Activated naive CD4-positive, alpha-beta T cell (primary cell): Measurements from ENCODE around the gene GPS2.

ENCODE experiments used
- DNase-seq, 4 experiments: peaks; one replicate each; lab custom pipeline; 2025; lab: John Stamatoyannopoulos, UW

The GPS2 gene

DNA sequence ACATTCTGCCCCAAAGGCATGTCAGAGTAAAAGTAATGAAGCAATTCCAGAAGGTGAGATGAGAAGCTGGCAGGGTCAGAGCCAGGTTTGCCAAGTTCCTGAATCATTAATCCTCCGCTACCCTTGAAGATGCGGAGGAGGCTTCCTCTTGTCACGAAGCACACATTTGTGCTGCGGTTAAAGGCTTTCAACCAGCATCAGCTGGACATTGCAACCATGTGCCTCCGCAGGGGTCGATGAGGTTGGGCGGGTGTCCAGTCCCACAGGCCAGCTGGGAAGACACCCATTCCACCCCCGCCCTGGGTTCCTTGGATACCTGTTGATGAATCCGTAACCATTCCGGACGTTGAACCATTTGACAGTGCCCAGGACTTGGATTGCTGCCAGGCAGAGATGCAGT is 22.0 kb downstream of the GPS2 start:
- DNase-seq = no peak

- DNase-seq = no peak
These were observed 22.4 kb downstream of the GPS2 start for GRCh38 chr17:7292729-7293128.

DNA sequence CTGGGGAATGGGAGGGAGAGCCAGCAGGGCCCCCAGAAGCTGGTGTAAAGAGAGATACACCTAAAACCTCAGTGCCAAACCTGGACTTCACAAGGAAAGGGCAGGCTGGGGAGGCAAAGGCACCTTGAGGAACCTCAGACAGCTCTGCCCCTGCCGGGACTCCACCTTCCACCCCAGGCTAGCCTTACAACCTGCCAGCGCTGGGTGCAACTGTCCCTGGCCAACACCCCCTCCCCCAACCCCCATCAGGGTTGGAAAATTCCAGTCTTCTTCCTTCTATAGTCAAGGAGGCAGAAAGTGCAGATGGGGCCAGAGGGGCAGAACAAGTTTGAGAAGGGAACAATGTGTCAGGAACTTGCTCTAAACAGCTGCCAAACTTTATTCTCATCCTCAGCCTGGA is 23.0 kb downstream of the GPS2 start:
- DNase-seq = no peak

DNA sequence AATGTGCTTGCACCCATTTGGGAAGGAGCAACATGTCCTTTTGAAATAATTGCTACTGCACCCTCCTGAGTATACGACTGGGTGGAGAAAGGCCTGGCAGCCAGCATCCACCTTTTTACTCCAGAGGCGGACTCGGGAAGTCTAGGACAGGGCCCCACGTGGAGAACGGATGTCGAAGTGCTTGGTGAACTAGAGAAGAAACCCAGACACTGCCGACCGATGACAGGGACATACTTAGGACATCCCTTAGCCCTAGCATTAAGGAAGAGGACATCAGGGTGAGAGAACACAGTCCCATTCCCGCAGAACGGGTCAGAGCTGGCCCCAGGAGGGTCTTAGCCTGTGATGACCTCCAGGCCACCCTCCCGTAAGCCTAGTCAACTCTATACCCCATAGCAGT is 24.5 kb downstream of the GPS2 start:
- no peak for DNase-seq

DNA sequence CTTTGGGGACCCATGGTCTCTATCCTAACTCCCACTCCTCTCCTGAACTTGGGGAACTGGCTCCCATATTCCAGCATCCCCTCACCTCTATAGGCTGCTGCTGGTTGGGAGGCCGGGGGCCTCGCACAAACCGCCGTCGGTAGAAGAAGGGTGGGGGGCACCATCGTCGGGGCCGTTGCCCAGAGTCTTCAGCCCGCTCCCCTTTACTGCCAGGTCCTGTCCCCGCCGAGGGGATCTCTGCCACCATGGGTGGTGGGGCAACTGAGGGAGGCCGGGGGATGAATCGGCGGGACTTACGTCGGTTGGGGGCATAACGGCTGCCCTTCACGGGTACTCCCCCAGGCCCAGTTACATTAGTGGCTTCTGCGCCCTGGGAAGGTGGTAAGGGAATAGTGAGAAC is 25.0 kb downstream of the GPS2 start:
- DNase-seq = no peak

DNA sequence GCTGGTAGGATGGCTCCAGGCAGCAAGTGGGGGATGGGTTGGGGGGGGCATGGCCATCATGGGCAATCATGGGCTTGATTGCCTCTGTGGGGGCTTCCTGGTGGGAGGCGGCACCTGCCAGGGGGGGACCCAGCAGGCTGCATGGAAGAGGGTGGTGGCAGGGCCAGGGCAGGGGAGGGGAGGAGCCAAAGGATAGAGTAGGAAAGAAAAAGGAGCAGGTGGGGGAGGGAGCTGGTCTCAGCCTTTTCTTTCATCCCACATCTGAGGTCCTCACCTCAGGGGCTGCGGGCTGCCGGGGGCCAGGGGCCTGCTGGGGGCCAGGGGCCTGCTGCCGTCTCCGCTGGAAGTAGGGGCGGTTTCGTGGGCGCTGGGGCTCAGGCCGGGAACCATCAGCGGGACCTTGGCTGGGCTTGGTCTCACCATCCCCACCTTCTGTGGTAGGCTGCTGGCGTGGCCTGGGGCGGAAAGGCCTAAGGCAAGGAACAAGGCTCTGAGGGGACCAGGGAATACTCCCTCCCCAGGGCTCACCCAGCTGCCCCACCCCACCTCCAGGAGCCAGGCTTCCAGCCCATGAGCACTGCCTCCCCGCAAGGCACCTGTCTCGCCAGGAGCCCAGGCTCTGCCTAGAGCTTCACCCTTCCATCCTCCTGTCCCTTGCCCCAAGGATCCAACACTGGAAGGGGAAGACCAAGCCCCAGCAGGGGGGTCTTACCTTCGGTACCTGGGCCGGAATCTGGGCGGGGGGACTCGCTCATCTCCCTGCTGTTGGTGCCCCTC is 25.7 kb downstream of the GPS2 start:
- no peak for DNase-seq

DNA sequence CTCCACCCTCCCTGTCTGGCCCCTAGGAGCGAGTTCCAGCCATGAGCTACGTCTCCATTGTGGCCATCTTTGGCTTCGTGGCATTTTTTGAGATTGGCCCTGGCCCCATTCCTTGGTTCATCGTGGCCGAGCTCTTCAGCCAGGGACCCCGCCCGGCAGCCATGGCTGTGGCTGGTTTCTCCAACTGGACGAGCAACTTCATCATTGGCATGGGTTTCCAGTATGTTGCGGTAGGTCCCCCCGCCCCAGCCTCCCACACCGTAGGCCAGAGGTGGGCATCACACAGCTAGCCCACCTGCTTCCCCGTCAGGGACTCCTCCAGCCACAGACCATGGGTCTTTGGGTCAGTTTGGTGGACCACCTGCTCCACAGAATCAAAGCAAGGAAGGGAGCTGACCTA is 29.5 kb downstream of the GPS2 start:
- DNase-seq = no peak

DNA sequence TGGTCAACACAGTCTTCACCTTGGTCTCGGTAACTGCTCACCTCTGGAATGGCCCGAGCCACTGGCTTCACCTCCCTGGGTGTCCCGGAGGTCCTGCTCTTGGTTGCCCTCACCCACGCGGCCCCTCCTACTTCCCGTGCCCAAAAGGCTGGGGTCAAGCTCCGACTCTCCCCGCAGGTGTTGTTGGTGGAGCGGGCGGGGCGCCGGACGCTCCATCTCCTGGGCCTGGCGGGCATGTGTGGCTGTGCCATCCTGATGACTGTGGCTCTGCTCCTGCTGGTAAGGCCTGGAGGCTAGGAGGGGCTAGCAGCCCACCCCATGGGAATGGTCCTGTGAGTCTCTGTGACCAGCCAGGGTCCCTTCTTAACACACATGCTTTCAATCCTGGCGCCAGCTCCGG is 30.2 kb downstream of the GPS2 start:
- no peak for DNase-seq

DNA sequence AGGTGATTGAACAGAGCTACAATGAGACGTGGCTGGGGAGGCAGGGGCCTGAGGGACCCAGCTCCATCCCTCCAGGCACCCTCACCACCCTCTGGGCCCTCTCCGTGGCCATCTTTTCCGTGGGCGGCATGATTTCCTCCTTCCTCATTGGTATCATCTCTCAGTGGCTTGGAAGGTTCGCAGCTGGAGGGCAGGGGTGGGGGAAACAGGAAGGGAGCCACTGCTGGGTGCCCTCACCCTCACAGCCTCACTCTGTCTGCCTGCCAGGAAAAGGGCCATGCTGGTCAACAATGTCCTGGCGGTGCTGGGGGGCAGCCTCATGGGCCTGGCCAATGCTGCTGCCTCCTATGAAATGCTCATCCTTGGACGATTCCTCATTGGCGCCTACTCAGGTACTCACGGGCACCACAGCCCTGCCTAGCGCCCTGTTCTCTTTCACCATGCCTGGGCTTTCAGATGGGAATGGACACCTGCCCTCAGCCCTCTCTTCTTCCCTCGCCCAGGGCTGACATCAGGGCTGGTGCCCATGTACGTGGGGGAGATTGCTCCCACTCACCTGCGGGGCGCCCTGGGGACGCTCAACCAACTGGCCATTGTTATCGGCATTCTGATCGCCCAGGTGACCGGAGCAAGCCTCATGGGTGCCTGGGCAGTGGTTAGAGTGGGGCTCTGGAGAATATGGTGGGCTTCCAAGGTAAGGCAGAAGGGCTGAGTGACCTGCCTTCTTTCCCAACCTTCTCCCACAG is 31.5 kb downstream of the GPS2 start:
- no peak for DNase-seq

DNA sequence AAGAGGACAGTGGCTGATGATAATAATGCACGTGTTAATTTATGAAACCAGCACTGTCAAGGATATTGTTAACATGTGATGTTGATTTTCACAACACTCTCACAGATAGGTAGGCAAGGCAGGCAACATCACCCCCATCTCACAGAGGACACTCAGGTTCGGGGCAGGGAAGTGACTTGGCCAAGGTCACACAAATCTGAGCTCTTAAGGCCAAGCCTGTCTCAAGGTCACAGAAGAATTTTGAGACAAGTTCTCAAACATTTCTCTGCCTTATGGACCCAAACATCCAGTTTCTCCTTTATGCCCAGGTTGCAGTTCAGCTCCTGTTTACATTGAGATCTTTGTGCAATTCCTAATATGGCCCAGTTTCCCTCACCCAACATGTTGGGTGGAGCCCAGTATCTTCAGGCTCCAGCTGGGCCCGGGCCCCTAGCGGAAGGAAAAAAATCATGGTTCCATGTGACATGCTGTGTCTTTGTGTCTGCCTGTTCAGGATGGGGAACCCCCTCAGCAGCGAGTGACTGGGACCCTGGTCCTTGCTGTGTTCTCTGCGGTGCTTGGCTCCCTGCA is 32.3 kb downstream of the GPS2 start:
- no peak for DNase-seq

GRCh38 chr17:7281953-7282751 is 33.0 kb downstream of the GPS2 start:
- DNase-seq = no peak

DNA sequence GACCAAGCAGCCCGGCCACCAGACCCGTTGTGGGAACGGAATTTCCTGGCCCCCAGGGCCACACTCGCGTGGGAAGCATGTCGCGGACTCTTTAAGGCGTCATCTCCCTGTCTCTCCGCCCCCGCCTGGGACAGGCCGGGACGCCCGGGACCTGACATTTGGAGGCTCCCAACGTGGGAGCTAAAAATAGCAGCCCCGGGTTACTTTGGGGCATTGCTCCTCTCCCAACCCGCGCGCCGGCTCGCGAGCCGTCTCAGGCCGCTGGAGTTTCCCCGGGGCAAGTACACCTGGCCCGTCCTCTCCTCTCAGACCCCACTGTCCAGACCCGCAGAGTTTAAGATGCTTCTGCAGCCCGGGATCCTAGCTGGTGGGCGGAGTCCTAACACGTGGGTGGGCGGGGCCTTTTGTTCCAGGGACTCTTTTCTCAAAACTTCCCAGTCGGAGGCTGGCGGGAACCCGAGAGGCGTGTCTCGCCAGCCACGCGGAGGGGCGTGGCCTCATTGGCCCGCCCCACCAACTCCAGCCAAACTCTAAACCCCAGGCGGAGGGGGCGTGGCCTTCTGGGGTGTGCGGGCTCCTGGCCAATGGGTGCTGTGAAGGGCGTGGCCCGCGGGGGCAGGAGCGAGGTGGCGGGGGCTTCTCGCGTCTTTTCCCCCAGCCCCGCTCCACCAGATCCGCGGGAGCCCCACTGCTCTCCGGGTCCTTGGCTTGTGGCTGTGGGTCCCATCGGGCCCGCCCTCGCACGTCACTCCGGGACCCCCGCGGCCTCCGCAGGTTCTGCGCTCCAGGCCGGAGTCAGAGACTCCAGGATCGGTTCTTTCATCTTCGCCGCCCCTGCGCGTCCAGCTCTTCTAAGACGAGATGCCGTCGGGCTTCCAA is 33.8 kb downstream of the GPS2 start, which contains the start of gene SLC2A4:
Gene SLC2A4, plus strand, starts transcription at position 645 of the 879 bp plus-strand sequence. Its CDS starts 217 bp downstream, at position 862.
- peak; percentile 40 to 72 (median 56) for DNase-seq

GRCh38 chr17:7280519-7281073 is 34.6 kb downstream of the GPS2 start:
- DNase-seq = peak; percentile 67 to 80 (median 78)

DNA sequence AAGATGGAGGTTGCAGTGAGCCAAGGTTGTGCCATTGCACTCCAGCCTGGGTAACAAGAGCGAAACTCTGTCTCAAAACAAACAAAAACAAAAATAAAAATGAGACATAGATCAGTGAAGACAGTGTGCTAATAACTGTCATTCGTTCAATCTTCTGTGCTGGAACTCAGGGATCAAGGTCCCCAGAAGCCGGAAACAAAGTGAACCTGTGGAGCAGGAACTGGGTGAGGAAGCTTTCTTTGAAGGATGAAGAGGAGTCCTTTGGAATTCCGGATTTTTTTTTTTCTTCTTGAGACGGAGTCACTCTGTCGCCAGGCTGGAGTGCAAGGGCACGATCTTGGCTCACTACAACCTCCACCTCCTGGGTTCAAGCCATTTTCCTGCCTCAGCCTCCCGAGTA is 35.7 kb downstream of the GPS2 start:
- no peak for DNase-seq

- no peak for DNase-seq
These were observed 48.4 kb downstream of the GPS2 start for GRCh38 chr17:7266784-7267183.

DNA sequence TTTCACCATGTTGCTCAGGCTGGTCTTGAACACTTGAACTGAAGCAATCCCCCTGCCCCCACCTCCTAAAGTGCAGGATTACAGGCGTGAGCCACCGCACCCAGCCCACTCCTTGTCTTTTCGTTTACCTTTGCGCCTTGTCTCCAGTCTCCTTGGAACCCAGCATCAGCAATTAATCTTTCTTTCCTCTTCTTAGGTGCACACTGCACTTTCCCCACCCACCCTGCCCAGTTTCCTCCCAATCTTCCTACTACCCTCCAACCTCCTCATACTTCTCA is 51.4 kb downstream of the GPS2 start:
- DNase-seq = no peak

- DNase-seq = no peak
These were observed 52.0 kb downstream of the GPS2 start for GRCh38 chr17:7262935-7263800.
